H9 (cell line): ENCODE measurements around the gene ATF5. TPM values are rescaled to one million over a fixed set of nuclear protein-coding genes. Genes with fewer than 3 reads are reported as not detected.

Source experiments
- DNase-seq: peaks from one replicate; pipeline ENCODE4 v3.0.0-alpha.2; 2017
- H2AFZ ChIP-seq: one replicate; pipeline ENCODE4 v1.6.1; 2013; ENCODE audit warnings: mild to moderate bottlenecking, low read length, control low read depth, moderate library complexity
- H2AK5ac ChIP-seq: 2 replicates; pipeline ENCODE4 v1.6.1; 2013; ENCODE audit warnings: low read length, control low read depth, mixed read lengths; ENCODE audit not compliant: insufficient read length
- H2BK120ac ChIP-seq: one replicate; pipeline ENCODE4 v1.6.1; 2013; ENCODE audit warnings: low read depth, mild to moderate bottlenecking, low read length, control low read depth, inconsistent platforms; ENCODE audit not compliant: poor library complexity, severe bottlenecking
- H2BK12ac ChIP-seq: 2 replicates; pipeline ENCODE4 v1.6.1; 2013; ENCODE audit warnings: low read length, control low read depth, mixed read lengths, low read depth; ENCODE audit not compliant: insufficient read length
- H2BK15ac ChIP-seq: 2 replicates; pipeline ENCODE4 v1.6.1; 2013; ENCODE audit warnings: low read depth, low read length, control low read depth
- H2BK20ac ChIP-seq: one replicate; pipeline ENCODE4 v1.6.1; 2013; ENCODE audit warnings: low read depth, mild to moderate bottlenecking, low read length, control low read depth, inconsistent platforms; ENCODE audit not compliant: poor library complexity, severe bottlenecking
- H2BK5ac ChIP-seq: 2 replicates; pipeline ENCODE4 v1.6.1; 2013; ENCODE audit warnings: low read length, control low read depth, mixed read lengths; ENCODE audit not compliant: insufficient read length
- H3K14ac ChIP-seq: 2 replicates; pipeline ENCODE4 v1.6.1; 2013; ENCODE audit warnings: low read length, control low read depth; ENCODE audit not compliant: insufficient read depth
- H3K18ac ChIP-seq: 2 replicates; pipeline ENCODE4 v1.6.1; 2013; ENCODE audit warnings: low read depth, mild to moderate bottlenecking, mixed read lengths, low read length, control low read depth; ENCODE audit not compliant: insufficient read length
- H3K23ac ChIP-seq: 2 replicates; pipeline ENCODE4 v1.6.1; 2013; ENCODE audit warnings: low read length, control low read depth, mixed read lengths, low read depth; ENCODE audit not compliant: insufficient read length
- H3K23me2 ChIP-seq: 2 replicates; pipeline ENCODE4 v1.6.1; 2013; ENCODE audit warnings: low read depth, mild to moderate bottlenecking, mixed read lengths, low read length, control low read depth; ENCODE audit not compliant: insufficient read length, poor library complexity, severe bottlenecking
- H3K27ac ChIP-seq: 2 replicates; pipeline ENCODE4 v1.5.1; 2013; ENCODE audit warnings: low read length, control low read depth, mixed read lengths, low read depth; ENCODE audit not compliant: insufficient read length
- H3K27me3 ChIP-seq: 2 replicates; pipeline ENCODE4 v1.6.1; 2013; ENCODE audit warnings: low read length, control low read depth, inconsistent platforms; ENCODE audit not compliant: insufficient read depth
- H3K4ac ChIP-seq: 2 replicates; pipeline ENCODE4 v1.6.1; 2013; ENCODE audit warnings: low read depth, mild to moderate bottlenecking, control low read depth, inconsistent platforms, low read length, moderate library complexity
- H3K4me1 ChIP-seq: 2 replicates; pipeline ENCODE4 v1.6.1; 2013; ENCODE audit warnings: low read length, control low read depth, inconsistent platforms; ENCODE audit not compliant: insufficient read depth
- H3K4me2 ChIP-seq: 2 replicates; pipeline ENCODE4 v1.6.1; 2013; ENCODE audit warnings: low read length, control low read depth, mixed read lengths; ENCODE audit not compliant: insufficient read length, insufficient read depth
- H3K56ac ChIP-seq: 2 replicates; pipeline ENCODE4 v1.6.1; 2013; ENCODE audit warnings: low read depth, mild to moderate bottlenecking, mixed read lengths, low read length, control low read depth; ENCODE audit not compliant: insufficient read length
- H3K79me1 ChIP-seq: 2 replicates; pipeline ENCODE4 v1.6.1; 2013; ENCODE audit warnings: low read depth, mild to moderate bottlenecking, moderate library complexity, low read length, control low read depth, inconsistent platforms; ENCODE audit not compliant: insufficient read depth, poor library complexity, severe bottlenecking
- H3K79me2 ChIP-seq: 2 replicates; pipeline ENCODE4 v1.6.1; 2013; ENCODE audit warnings: low read length, control low read depth, inconsistent platforms; ENCODE audit not compliant: insufficient read depth
- H3K9ac ChIP-seq: 2 replicates; pipeline ENCODE4 v1.6.1; 2013; ENCODE audit warnings: low read length, control low read depth, mixed read lengths; ENCODE audit not compliant: insufficient read length; ENCODE audit errors: extremely low read depth
- H3K9me3 ChIP-seq: one replicate; pipeline ENCODE4 v1.6.1; 2013; ENCODE audit warnings: low read depth, low read length, inconsistent platforms; ENCODE audit not compliant: control insufficient read depth
- H3T11ph ChIP-seq: one replicate; pipeline ENCODE4 v1.6.1; 2013; ENCODE audit warnings: mild to moderate bottlenecking, low read length, control low read depth, inconsistent platforms
- H4K20me1 ChIP-seq: one replicate; pipeline ENCODE4 v1.6.1; 2013; ENCODE audit not compliant: control insufficient read depth, insufficient read length, insufficient read depth
- H4K5ac ChIP-seq: 2 replicates; pipeline ENCODE4 v1.6.1; 2013; ENCODE audit warnings: low read depth, mild to moderate bottlenecking, mixed read lengths, low read length, control low read depth; ENCODE audit not compliant: insufficient read length
- H4K8ac ChIP-seq: replicated peaks from 2 replicates; pipeline ENCODE4 v1.6.1; 2013; ENCODE audit warnings: low read length, control low read depth, mixed read lengths, low read depth; ENCODE audit not compliant: insufficient read length
- H4K91ac ChIP-seq: 2 replicates; pipeline ENCODE4 v1.6.1; 2013; ENCODE audit warnings: low read depth, mild to moderate bottlenecking, moderate library complexity, mixed read lengths, low read length, control low read depth; ENCODE audit not compliant: insufficient read length
- H3K27ac Mint-ChIP-seq, 3 experiments: 2 replicates in 2 of 3; 3 replicates in 1 of 3; pipeline ENCODE4 v1.8.0; 2020 to 2021; ENCODE audit warnings: mixed read lengths in 3 of 3, mild to moderate bottlenecking in 1 of 3, moderate library complexity in 1 of 3
- H3K27me3 Mint-ChIP-seq: 2 replicates; pipeline ENCODE4 v1.8.0; 2021; ENCODE audit warnings: low read depth, mild to moderate bottlenecking, moderate library complexity, mixed read lengths
- H3K36me3 Mint-ChIP-seq, 3 experiments: 2 replicates in 2 of 3; 3 replicates in 1 of 3; pipeline ENCODE4 v1.8.0; 2020 to 2021; ENCODE audit warnings: low read depth in 3 of 3, mixed read lengths in 3 of 3; ENCODE audit not compliant: insufficient read depth in 1 of 3
- H3K4me1 Mint-ChIP-seq, 2 experiments: 2 replicates each; pipeline ENCODE4 v1.8.0; 2020; ENCODE audit warnings: mixed read lengths in 2 of 2
- H3K4me3 Mint-ChIP-seq, 2 experiments: 2 replicates in 1 of 2; 3 replicates in 1 of 2; pipeline ENCODE4 v1.8.0; 2020 to 2021; ENCODE audit warnings: mild to moderate bottlenecking in 2 of 2, mixed read lengths in 2 of 2, moderate library complexity in 1 of 2
- H3K9me3 Mint-ChIP-seq, 2 experiments: 2 replicates in 1 of 2; 3 replicates in 1 of 2; pipeline ENCODE4 v1.8.0; 2020; ENCODE audit warnings: mild to moderate bottlenecking in 2 of 2, mixed read lengths in 2 of 2, moderate library complexity in 1 of 2
- WGBS: extraction: QIAGEN DNeasy Blood & Tissue Kit; methylation state at CpG from one replicate; pipeline ENCODE4 v1.1.7; 2013; ENCODE audit warnings: missing lambda C conversion rate, low lambda C conversion rate, mixed read lengths; ENCODE audit not compliant: insufficient read length; ENCODE audit errors: extremely low coverage; 5-methylcytosine and 5-hydroxymethylcytosine counted together
- total RNA-seq: library from RNA; stranded (reverse); gene quantifications from 2 replicates; pipeline ENCODE4 v1.2.1, GENCODE V29; 2021
- TF ChIP-seq, protein P1 (sequence below): fragments of 200-600 bp; sonication (generic); conservative IDR thresholded peaks from 3 replicates; pipeline ENCODE4 v1.8.0; 2021; ENCODE audit warnings: antibody characterized with exemption, mild to moderate bottlenecking

Gene ATF5
- total RNA-seq, 1 experiment from 2014 or later = 18.5 TPM

DNA sequence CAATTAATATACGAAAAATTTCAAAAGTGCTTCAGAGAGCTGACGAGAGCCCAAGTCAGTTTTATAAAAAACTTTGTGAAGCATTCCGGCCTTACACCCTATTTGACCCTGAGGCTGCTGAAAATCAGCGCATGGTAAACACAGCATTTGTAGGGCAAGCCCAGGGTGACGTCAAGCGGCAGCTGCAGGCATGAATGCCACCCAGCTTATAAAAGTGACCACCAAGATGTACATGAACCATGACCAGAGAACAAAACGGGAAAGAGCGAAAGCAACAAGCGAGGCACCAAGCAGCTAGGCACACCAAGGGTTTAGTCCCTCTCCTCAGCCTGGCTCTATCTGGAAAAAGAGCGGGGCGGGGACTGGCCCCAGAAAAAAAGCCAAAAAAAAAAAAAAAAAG is 25.9 kb downstream of the ATF5 start:
- Histone ChIP-seq H3K79me2 (no peaks in the 10 kb centered on the region), H3K4ac (no peak overlapping the region), H4K8ac (no peak overlapping the region), H3K23me2 (no peaks in the 10 kb centered on the region), H3K27ac (no peak overlapping the region), H3K4me1 (peaks cover 3% of the 10 kb centered on the region; the same call in 1 of the 2 replicates), H3K14ac (no peak overlapping the region), H4K5ac (no peak overlapping the region), H2AK5ac (no peak overlapping the region), H3K56ac (no peak overlapping the region), H2BK5ac (no peak overlapping the region), H2BK120ac (no peak overlapping the region), H3K18ac (no peak overlapping the region), H3T11ph (no peak overlapping the region), H3K27me3 (no peaks in the 10 kb centered on the region), H3K23ac (no peak overlapping the region), H4K20me1 (no peaks in the 10 kb centered on the region), H2BK20ac (no peak overlapping the region), H2BK12ac (no peak overlapping the region), H2BK15ac (no peak overlapping the region), H2AFZ (no peak overlapping the region), H3K9me3 (no peaks in the 10 kb centered on the region), H3K4me2 (no peak overlapping the region), H4K91ac (no peak overlapping the region), H3K9ac (no peak overlapping the region), H3K79me1 (no peaks in the 10 kb centered on the region)
- Mint-ChIP-seq H3K27ac (no peak overlapping the region), H3K4me3 (no peak overlapping the region), H3K4me1 (peaks cover 22 to 44% of the 10 kb centered on the region in 2 experiments), H3K36me3 (no peaks in the 10 kb centered on the region), H3K27me3 (peaks cover 5% of the 10 kb centered on the region), H3K9me3 (no peaks in the 10 kb centered on the region; a peak in 3 of 5 replicates)
- no peak for DNase-seq
- no CpG with 5 or more reads among the region's 11 CpGs for WGBS
- TF ChIP-seq, protein P1, sequence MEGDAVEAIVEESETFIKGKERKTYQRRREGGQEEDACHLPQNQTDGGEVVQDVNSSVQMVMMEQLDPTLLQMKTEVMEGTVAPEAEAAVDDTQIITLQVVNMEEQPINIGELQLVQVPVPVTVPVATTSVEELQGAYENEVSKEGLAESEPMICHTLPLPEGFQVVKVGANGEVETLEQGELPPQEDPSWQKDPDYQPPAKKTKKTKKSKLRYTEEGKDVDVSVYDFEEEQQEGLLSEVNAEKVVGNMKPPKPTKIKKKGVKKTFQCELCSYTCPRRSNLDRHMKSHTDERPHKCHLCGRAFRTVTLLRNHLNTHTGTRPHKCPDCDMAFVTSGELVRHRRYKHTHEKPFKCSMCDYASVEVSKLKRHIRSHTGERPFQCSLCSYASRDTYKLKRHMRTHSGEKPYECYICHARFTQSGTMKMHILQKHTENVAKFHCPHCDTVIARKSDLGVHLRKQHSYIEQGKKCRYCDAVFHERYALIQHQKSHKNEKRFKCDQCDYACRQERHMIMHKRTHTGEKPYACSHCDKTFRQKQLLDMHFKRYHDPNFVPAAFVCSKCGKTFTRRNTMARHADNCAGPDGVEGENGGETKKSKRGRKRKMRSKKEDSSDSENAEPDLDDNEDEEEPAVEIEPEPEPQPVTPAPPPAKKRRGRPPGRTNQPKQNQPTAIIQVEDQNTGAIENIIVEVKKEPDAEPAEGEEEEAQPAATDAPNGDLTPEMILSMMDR = no peak
